ENCODE measurements around the gene ANGPT4. TPM values are rescaled to one million over a fixed set of nuclear protein-coding genes. Genes with fewer than 3 reads are reported as not detected.

The ANGPT4 gene
- total RNA-seq, 1 donor from 2014 or later, result 0.99 TPM

DNA sequence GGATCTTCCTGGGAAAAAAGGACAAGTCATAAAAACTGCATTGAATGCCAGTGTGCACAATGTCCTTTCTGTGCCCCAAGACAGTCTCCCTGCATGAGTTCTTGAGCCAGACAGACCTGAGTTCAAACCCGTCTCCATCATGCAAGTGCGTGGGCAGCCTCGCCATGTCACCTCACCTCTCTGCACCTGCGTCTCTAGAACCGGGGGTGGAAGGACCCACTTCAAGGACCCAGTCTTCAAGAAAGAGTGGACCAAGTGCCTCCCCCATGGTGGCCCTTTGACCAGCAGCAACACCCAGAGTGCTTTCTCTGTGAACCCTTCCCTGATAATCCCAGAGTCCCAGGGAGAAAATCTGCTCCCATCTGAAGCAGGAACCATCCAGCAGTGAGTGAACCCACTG is 23.5 kb upstream of the ANGPT4 start:
- no peak for DNase-seq (ENCODE audit: low spot score)

DNA sequence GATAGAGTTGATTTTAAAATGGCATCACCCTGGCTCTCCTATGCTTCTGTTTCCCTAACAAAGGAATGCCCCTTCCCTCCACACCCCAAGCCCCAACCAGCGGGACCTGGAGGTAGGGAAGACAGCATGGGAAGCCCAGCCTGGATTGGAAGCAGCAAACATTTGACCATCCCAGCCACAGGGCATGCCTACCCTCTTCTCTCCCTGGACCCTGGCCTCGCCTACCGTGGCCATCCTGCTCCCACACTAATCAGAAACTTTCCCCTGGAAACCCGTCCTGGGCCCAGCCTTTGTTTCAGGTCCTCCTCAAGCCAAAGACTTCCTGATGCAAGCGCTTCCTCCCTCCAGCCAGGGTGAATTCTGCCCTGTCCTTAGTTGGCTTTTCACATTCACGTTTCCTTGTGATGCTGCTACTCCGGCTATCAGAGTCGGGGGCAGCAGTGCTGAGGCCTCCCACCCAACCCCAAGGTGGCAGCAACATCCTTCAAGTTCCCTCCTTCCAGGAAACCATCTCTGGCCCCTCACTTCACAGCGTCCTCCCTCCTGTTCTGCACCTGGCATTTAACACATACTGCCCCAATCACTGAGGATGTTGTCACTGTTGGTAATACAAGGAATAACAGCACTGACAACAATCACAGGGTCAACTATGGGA is 18.2 kb upstream of the ANGPT4 start:
- DNase-seq (ENCODE audit: low spot score), result no peak

DNA sequence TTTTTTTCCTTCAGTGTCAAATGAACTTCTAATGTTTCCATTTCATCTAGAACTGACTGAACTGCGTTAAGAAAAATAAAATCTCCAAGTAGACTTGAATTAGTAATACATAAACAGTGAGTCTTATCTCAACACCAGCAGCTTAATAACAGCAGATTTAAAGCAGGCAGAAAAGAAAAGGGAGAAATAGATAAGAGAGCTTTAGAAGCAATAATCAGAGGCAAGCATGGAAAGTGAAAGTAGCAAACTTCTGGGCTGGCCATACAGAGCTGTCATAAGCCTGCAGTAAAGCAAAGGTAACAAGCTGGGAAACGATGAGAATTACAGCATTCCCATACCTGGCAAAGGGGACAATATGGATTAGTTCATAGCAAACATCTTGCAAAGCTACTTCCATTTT is 16.9 kb upstream of the ANGPT4 start:
- no peak for DNase-seq (ENCODE audit: low spot score)

DNA sequence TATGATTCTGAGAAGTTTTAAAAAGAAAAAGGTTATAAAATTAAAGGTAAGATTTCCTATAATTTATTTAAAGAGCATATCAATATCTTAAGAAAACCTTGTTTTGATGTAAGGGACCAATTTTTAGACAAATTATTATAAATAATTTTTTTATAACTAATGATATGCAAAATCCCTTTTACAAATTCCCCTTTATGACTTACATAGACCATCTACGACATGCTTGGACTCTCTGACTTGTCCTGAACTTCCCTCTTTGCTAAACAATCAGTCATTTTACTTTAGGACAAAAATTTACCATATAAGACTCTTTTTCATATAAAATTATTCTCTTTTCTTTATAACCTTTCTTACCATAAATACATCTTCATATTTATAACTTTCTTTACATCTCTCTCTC is 15.3 kb upstream of the ANGPT4 start:
- DNase-seq (ENCODE audit: low spot score), result no peak

DNA sequence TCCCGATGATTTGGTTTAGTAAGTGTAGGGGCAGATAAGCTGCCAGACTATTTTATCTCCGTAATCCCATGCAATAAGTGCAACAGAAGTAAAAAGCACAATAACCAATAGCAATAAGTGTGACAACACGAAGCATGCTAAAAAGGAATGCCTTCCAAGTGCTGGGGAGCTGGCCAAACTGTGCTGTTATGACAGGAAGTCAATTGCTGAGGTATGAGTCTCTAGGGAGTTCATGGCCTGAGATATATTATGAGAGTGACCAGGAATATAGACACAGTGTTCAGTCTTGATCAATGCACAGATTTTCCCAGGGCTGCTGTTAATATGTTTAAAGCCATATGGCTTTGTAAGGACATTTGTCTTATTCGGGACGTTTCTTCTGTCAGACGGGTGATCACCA is 10.5 kb upstream of the ANGPT4 start:
- no peak for DNase-seq (ENCODE audit: low spot score)

DNA sequence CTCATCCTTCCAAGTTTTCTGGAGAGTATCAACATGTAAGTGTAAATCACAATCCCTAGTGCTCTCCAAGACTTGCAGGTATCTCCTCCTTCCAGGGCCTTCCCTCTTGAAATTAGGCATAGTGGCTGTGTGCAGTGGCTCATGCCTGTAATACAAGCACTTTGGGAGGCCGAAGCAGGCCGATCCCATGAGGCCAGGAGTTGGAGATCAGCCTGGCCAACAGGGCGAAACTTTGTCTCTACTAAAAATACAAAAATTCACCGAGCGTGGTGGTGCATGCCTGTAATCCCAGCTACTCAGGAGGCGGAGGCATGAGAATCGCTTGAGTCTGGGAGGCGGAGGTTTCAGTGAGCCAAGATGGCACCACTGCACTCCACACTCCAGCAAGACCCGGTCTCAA is 9.4 kb upstream of the ANGPT4 start:
- DNase-seq (ENCODE audit: low spot score), result no peak

DNA sequence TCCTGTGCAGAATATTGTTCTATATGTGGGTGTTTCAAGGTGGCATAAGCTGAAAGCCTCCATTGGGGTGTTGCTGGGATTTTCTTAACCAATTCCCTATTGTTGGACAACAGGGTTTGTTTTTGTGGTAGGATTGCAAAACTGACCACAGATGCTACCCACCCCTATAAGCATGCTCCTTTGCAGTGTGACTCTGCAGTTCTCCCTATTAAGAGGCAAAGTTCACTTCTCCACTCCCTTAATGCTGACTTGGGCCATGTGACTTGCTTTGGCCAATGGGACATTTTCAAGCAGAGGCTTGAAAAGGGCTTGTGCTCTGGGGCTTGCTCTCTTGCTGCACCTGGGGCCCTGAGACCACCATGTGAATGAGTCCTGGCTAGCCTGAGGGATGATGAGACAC is 8.5 kb upstream of the ANGPT4 start:
- no peak for DNase-seq (ENCODE audit: low spot score)

DNA sequence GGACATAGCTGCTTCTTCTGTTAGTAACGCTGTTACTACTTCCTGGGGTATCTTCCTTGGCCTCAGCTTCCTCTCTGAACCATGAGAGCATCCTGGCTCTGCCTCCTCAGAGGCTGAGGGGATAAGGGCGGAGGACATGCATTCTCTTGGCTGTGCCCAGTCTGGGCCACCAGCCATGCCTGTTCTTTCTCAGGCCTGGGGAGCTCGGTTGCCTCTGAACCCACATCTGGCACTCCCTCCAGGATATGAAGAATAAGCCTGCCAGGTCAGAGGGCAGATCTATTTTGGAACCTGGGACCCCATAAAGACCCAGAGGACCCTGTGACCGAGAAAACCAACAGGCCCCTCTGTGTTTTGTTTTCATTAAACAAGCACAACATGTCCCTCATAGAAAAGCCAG is 6.6 kb upstream of the ANGPT4 start:
- DNase-seq (ENCODE audit: low spot score), result no peak

DNA sequence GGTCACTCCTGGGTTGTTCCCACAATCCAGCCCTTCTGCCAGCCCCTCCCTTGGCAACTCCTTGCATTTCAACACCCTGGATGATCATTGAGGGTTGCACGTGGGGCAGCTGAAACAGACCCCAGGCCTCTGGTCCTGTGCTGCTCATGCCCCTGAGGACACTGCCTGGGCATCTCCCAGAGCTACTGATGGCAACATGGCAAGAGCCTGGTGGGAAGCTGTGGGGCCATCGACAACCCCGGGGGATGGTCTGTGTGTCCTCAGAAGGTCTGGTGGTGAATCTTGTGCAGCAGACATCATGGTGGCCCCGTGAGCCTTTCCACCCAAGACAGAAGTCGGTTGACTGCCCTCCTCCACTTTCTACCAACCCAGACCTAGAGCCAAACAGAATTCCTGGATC is 4.9 kb upstream of the ANGPT4 start:
- DNase-seq (ENCODE audit: low spot score), result no peak

DNA sequence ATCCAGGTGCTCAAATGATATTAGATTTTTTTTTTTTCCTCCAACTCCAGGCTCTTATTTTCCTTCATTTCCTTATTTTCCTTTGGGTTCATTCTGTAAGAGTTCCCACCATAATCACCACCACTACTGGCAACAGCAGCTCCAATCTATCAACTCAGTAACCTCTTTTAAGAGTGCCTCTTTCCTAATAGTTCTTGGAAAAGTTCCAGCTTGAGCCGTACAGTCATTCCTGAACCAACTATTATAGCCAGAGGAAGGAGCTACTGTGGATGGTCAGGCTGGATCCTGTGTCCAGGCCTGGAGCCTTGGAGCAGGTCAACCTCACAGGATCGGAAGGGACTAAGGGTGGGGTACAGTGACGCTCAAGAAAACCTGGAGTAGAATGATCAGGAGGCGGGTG is 4.2 kb upstream of the ANGPT4 start:
- DNase-seq (ENCODE audit: low spot score), result no peak

DNA sequence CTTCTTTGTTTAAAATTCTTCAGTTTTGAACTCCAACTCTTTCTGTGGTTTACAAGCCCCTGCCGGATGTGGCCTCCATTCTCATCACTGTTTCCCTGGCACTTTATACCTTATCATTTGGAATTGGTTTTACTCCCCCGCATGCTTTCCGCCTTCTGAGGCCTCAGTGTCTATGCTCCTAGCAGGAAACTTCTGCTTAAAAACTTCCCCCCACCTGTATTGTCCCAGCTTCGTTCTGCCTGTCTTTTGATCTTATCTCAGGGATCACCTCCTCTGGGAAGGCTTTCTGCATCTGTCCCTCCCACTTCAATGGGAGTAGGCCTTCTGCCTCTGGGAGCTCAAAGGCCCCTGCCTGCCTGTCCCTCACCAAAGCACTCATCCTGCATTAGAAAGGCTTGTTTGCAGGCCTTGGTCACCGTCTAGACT is 3.4 kb upstream of the ANGPT4 start:
- no peak for DNase-seq (ENCODE audit: low spot score)

DNA sequence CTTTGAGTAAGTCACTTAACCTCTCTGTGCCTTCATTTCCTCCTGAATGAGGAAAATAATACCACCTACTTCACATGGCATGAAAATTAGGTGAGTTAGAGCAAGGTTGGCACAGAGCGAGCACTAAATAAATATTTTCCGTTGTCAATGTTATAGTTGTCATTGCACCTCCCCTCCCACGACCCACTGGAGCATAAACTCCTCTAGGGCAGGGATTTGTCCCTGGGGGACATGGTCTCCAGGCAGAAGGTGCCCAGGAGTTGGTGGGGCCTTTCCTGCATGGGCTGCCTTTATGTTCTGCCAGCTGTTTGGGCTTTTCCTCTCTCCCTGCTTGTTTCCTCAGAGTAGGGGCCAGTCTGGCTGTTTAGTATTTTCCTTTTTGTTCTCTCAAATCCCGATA is 1.3 kb upstream of the ANGPT4 start:
- DNase-seq (ENCODE audit: low spot score), result no peak

DNA sequence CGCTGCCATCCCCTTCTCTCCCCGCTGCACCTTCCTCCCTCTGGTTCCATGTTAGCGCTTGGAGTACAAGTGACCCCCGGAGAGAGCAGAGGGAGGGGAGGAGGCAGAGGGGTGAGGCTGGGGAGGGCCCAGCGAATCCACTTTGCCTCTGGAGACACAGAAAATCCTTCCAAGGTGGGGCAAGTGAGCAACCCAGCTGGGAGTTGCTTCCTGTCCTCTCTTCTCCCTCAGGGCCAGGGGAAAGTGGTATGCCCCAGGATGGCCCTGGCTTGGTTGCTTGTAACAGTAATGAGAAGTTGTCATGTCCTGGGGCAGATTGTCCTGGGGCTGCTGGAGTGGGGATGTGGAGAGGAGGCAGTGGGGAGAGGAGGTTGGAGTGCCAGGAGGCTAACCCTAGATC is 691 bp upstream of the ANGPT4 start:
- DNase-seq (ENCODE audit: low spot score), result no peak

DNA sequence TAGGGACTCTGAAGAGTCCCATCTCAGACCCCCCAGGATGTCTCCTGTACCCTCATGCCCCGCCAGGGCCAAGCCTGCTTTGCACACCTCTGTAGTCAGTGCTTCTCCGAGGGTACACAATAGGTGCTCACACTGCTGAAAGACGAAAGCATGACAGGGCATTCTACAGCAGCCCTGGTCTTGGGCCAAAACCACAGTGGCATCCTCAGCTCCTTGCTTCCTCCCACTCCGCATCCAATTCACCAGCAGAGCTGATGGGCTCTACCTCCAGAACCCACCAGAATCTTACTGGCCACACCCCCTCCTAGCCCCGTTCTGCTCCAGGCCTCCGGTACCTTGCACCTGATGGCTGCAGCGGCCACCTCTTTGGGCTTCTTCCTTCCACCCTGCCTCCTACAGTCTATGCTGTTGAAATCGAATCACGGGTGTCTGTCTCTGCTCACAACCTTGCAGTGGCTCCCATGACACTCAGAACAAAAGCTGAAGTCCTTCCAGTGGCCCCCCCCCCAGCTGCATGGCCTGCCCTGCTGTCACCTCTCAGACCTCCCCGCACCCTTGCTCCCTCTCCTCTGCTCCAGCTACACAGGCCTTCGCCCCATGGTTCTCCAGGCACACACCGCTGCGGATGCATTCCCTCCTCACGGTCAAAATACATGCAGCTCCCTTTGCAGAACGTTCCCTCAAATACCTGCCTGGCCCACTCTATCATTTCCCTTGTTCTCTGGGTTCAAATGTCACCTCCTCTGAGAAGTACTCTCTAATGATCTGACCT is 1.2 kb downstream of the ANGPT4 start:
- no peak for DNase-seq (ENCODE audit: low spot score)

DNA sequence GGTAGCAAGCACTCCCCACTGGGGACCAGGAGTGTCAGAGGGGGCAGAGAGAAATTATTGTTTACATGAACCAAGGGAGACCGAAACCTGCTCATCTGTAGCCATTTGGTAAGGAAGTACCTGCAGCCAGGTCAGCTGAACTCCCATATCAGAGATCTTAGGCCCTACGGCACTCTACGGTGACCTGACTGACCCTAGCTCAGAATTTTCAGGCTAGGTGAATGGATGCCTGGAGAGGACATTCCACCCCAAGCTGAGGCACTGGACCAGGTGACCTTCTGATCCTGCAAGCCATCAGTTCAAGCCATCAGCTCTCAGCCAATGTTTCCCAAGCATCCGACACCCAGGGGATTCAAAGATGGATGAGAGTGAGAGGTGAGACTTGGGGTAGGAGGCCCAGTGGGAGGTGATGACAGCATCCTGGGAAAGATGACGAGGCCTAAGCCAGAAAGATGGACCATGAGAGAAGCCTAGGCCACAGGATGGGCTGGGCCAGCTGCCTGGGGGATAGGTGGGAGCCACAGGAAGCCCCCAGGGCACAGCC is 2.8 kb downstream of the ANGPT4 start:
- no peak for DNase-seq (ENCODE audit: low spot score)

DNA sequence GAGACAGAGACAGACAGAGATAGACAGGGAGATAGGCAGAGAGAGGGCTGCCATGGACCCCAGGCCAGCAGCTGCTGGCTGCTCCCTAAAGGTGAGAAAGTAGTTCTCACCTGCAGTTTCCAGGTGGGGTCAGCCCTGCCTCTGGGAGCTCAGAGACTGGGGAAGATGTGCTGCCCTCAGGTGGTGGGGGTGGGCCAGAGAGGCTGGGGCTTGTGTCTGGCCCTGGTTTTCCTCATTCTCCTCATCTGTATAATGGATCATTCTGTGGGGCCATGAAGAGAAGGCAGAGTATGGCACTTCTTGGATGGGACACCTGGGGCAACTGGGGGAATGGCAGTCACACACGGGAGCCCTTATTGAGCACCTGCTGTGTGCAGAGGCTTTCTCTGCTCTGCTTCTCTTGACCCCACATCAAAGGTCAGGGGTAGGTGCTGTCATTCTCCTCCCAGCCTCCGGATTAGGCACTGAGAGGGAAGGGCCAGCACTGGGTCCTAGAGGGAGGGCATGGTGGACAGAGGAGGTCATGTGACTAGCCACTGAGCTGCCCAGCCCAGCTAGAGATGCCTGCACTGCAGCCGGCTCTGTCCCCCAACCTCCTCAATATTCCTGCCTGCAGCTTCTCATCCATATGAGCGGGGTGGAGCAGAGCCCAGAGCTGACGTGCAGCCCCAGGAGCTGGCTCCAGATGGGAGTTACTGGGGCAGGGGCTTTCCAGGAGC is 4.1 kb downstream of the ANGPT4 start:
- DNase-seq (ENCODE audit: low spot score), result no peak

DNA sequence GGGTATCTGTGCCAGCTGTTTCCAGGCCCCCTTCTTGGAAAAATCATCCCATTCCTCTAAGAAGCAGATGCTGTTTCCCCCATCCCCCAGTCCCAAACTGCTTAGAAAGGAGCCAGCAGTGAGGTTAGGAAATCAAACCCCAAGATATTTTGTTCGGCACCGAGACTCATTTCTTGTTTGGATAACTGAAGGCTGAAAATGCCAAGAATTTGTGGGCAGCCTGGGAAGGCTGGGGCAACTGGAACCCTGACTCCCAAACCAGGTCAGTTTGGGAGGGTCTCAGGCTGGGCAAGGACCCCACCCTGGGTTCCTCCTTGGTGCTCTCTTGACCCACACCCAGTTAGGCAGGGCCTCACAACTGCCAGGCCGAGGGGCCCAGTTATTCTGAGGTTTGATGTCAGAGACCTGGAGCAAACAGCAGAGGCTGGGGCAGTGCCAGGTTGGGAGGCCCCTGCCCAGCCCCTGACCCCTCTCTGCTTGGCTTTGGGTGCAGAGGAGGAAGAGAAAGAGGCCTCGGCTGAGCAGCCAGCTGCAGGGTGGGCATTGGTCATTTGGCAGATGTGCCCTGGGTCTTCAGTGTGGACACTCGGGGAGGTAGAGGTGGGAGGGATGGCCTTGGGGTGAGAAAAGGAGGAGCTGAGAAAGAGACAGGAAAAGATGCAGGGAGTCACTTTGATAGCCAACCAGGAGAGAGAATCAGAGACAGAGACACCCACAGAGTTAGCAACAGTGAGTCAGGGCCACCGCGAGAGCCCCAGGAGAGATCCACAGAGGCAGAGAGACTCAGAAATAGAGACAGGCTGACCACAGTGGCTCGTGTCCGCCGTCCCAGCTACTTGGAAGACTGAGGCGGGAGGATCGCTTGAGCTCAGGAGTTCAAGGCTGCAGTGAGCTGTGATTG is 5.0 kb downstream of the ANGPT4 start:
- no peak for DNase-seq (ENCODE audit: low spot score)

DNA sequence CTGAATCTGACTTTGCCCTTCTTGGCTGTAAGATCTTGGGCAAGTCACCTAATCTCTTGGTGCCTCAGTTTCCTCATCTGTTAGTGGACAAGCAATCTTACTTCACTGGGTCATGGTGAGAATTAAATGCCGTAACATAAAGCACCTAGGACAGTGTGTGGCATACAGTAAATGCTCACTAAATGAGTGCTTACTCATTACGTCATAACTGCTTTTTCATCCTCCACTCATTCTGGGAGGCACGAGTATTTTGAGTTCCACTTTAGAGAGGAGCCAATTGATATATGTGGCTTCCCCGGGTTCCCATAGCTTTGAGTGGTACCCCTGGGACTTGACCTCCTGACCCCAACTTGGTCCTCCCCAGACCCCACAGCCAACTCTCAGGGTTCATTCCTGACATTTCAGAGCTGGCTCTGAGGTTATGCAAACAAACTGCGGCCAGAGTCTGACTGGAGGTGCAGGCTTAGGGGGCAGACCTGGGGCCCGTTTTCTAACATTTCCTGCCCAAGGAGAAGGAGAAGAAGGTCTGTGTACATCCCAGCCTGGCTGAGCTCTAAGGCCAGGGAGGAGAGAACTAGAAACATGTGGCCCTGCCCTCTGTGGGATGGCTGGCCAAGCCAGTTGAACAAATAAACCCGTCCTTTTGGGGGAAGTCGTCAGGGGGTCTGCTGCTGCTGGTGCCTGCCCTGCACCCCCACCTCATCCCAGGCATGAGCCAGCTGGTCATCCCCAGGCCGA is 5.8 kb downstream of the ANGPT4 start:
- DNase-seq (ENCODE audit: low spot score), result no peak

DNA sequence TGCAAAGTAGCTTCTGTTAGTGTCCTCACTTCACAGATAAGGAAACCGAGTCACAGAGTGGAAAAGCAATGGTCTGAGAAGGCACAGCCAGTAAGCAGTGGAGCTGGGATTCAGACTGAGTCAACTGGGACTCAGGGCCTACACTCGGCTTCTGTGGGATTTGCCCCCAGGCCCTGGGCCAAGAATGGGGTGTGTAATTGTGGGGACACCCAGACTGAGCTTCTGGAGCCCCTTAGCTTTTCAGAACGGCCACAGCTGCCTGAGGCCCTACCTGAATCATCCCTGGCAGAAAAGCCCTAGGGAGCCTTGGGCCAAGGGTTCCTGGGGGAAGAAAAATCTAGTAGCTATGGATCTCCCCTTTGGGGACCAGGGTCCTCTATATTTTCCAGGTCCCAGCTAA is 6.5 kb downstream of the ANGPT4 start:
- no peak for DNase-seq (ENCODE audit: low spot score)

DNA sequence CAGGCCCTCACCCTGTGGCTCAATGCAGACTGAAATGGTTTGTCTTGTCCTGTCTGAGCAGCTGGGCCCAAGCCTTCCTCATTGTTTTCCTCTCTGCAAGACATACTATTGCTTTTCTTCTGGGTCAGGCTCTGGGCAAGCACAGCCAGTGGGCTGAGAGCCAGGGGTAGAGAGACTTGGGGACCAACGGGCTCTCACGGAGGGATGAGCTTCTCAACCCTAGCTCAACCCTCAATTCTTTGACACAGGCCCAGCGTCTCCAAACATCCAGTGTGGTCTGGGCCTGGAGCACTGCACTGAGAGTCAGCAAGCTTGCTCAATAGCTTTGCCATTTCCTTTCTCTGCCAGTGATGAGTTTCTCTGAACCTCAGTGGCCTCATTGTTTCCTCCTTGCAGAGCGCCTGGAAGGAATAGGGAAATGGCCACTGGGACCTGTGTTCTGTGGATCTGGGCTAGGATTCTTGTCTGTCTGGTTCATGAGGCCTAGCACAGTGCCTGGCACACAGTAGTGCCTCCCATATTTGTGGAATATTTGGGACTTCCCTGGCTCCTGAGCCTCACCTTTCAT is 9.3 kb downstream of the ANGPT4 start:
- no peak for DNase-seq (ENCODE audit: low spot score)
